ENCODE results near the gene FUT6. TPM values are rescaled to one million over a fixed set of nuclear protein-coding genes. Genes with fewer than 3 reads are reported as not detected.

The FUT6 gene
- total and polyA plus RNA-seq, 4 donors: 0.67 to 2.6 (median 1.9) TPM; not detected in 1

GRCh38 chr19:5809053-5809452, 30.4 kb downstream of the FUT6 start:
- ATAC-seq (ENCODE audit: insufficient read depth, low FRiP score): no peak
- peaks cover 0 to 3% (median 0%) of the 10 kb centered on the region in 3 donors for H3K27me3 ChIP-seq (ENCODE audit: control insufficient read depth in 3 of 3, insufficient read depth in 3 of 3, low read length in 2 of 3)
- WGBS, 2 donors: 49 to 57% methylated on average over 9 of the region's 9 CpGs
- H3K36me3 ChIP-seq (ENCODE audit: control insufficient read depth in 4 of 4, insufficient read depth in 4 of 4, low read length in 4 of 4): no peaks in the 10 kb centered on the region
- no peak for DNase-seq
- H3K4me1 ChIP-seq (ENCODE audit: control insufficient read depth in 5 of 5, insufficient read depth in 5 of 5, low read length in 5 of 5): no peaks in the 10 kb centered on the region
- peak overlapping the region in 1 of 2 donors; percentile 15 for H3K27ac ChIP-seq (ENCODE audit: low read depth in 1 of 2, low read length in 1 of 2)
- no peak for TF ChIP-seq CTCF (IDR thresholded peaks at IDR 0.05; ENCODE audit: control extremely low read depth, extremely low read depth)
- H3K9ac ChIP-seq (ENCODE audit: insufficient read depth in 1 of 2, low read length in 2 of 2): no peak overlapping the region
- H3K4me3 ChIP-seq: no peak overlapping the region
- H3K9me3 ChIP-seq (ENCODE audit: control insufficient read depth in 4 of 4, insufficient read depth in 3 of 4, low read length in 3 of 4): peaks cover 0 to 5% (median 0%) of the 10 kb centered on the region in 4 donors

- whole genome bisulfite sequencing, 2 donors: 84% methylated on average over 20 to 21 of the region's 21 CpGs
- peaks cover 0 to 3% (median 0%) of the 10 kb centered on the region in 4 donors for H3K9me3 ChIP-seq (ENCODE audit: control insufficient read depth in 4 of 4, insufficient read depth in 3 of 4, low read length in 3 of 4)
- ATAC-seq (ENCODE audit: insufficient read depth, low FRiP score): no peak
Observed at GRCh38 chr19:5808120-5808816, 31.2 kb downstream of the FUT6 start.

GRCh38 chr19:5806905-5807304, 32.6 kb downstream of the FUT6 start:
- no peak for ATAC-seq (ENCODE audit: insufficient read depth, low FRiP score)
- H3K9ac ChIP-seq (ENCODE audit: insufficient read depth in 1 of 2, low read length in 2 of 2): no peak overlapping the region
- no peak for DNase-seq
- no peak for TF ChIP-seq CTCF (IDR thresholded peaks at IDR 0.05; ENCODE audit: control extremely low read depth, extremely low read depth)
- H3K4me3 ChIP-seq: no peak overlapping the region
- H3K9me3 ChIP-seq (ENCODE audit: control insufficient read depth in 4 of 4, insufficient read depth in 3 of 4, low read length in 3 of 4): peaks cover 0 to 3% (median 0%) of the 10 kb centered on the region in 4 donors
- peaks cover 0 to 7% (median 5%) of the 10 kb centered on the region in 3 donors for H3K27me3 ChIP-seq (ENCODE audit: control insufficient read depth in 3 of 3, insufficient read depth in 3 of 3, low read length in 2 of 3)
- no peaks in the 10 kb centered on the region for H3K36me3 ChIP-seq (ENCODE audit: control insufficient read depth in 4 of 4, insufficient read depth in 4 of 4, low read length in 4 of 4)
- 92 to 94% methylated on average over 5 of the region's 5 CpGs for WGBS, 2 donors
- peaks cover 0 to 5% (median 4%) of the 10 kb centered on the region in 5 donors for H3K4me1 ChIP-seq (ENCODE audit: control insufficient read depth in 5 of 5, insufficient read depth in 5 of 5, low read length in 5 of 5)
- H3K27ac ChIP-seq (ENCODE audit: low read depth in 1 of 2, low read length in 1 of 2): no peak overlapping the region

More at GRCh38 chr19:5808120-5808816, 31.2 kb downstream of the FUT6 start:
- no peak for DNase-seq
- no peak for TF ChIP-seq CTCF (IDR thresholded peaks at IDR 0.05; ENCODE audit: control extremely low read depth, extremely low read depth)
- Histone ChIP-seq H3K36me3 (ENCODE audit: control insufficient read depth in 4 of 4, insufficient read depth in 4 of 4, low read length in 4 of 4) (no peaks in the 10 kb centered on the region), H3K9ac (ENCODE audit: insufficient read depth in 1 of 2, low read length in 2 of 2) (no peak overlapping the region), H3K27ac (ENCODE audit: low read depth in 1 of 2, low read length in 1 of 2) (no peak overlapping the region), H3K4me1 (ENCODE audit: control insufficient read depth in 5 of 5, insufficient read depth in 5 of 5, low read length in 5 of 5) (peaks cover 0 to 5% (median 4%) of the 10 kb centered on the region in 5 donors), H3K27me3 (ENCODE audit: control insufficient read depth in 3 of 3, insufficient read depth in 3 of 3, low read length in 2 of 3) (peaks cover 0 to 4% (median 3%) of the 10 kb centered on the region in 3 donors), H3K4me3 (no peak overlapping the region)
